ENCODE results near the gene NIPAL4. TPM values are rescaled to one million over a fixed set of nuclear protein-coding genes. Genes with fewer than 3 reads are reported as not detected.

NIPAL4 gene
- total RNA-seq, 6 donors from 2014 or later, result 0.06 to 0.30 TPM; not detected in 4

DNA sequence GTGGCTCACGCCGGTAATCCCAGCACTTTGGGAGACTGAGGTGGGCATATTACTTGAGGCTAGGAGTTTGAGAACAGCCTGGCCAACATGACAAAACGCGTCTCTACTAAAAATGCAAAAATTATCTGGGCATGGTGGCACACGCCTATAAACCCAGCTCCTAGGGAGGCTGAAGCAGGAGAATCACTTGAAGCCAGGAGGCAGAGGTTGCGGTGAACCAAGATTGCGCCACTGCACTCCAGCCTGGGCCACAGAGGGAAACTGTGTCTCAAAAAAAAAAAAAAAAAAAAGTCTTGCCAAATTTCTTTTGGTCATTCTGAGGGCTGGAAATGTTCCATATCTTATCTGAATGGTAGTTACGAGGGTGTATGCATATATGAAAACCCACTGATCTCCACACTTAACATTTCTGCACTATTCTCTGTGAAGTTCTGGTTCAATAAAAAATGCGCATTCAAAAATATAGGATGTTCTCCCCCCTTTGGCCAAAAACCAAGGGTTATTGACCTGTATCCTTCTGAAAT, 13.5 kb upstream of the NIPAL4 start:
- 82 to 86% methylated on average over 9 of the region's 9 CpGs for WGBS, 2 donors
- DNase-seq (no peak), ATAC-seq (ENCODE audit: low FRiP score in 2 of 2) (no peak)
- TF ChIP-seq, protein P1, sequence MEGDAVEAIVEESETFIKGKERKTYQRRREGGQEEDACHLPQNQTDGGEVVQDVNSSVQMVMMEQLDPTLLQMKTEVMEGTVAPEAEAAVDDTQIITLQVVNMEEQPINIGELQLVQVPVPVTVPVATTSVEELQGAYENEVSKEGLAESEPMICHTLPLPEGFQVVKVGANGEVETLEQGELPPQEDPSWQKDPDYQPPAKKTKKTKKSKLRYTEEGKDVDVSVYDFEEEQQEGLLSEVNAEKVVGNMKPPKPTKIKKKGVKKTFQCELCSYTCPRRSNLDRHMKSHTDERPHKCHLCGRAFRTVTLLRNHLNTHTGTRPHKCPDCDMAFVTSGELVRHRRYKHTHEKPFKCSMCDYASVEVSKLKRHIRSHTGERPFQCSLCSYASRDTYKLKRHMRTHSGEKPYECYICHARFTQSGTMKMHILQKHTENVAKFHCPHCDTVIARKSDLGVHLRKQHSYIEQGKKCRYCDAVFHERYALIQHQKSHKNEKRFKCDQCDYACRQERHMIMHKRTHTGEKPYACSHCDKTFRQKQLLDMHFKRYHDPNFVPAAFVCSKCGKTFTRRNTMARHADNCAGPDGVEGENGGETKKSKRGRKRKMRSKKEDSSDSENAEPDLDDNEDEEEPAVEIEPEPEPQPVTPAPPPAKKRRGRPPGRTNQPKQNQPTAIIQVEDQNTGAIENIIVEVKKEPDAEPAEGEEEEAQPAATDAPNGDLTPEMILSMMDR (IDR thresholded peaks at IDR 0.05), result no peak
- no peak for TF ChIP-seq POLR2AphosphoS5 (IDR thresholded peaks at IDR 0.05)
- no peak for TF ChIP-seq POLR2A (IDR thresholded peaks at IDR 0.05)
- no peak for TF ChIP-seq EP300 (IDR thresholded peaks at IDR 0.05)
- Histone ChIP-seq H3K36me3 (no peaks in the 10 kb centered on the region), H3K4me1 (no peaks in the 10 kb centered on the region), H3K9me3 (no peaks in the 10 kb centered on the region), H3K27ac (no peak overlapping the region), H3K27me3 (no peaks in the 10 kb centered on the region), H3K4me3 (no peak overlapping the region)

DNA sequence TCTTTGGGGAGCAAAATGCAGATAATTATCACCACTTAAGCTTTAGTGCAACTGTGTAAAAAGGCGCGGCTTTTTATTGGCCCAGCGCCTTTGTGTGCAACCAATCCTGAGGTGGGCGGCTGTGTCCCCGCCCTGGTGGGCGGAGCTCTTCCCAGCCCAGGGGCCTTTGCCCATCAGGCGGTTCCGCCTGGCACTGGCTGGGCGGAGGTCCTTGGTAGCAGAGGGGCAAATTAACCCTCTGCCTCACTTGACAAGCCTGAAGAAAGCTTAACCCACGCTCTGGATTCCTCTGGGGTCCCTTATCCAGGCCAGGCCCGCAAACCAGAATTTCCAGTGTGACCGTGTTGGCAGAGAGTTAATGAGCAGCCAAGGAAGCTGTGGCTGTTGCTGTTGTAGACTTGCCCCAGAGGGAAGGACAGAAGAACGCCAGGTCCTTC, 12.8 kb upstream of the NIPAL4 start:
- TF ChIP-seq EP300 (IDR thresholded peaks at IDR 0.05) (no peak), POLR2AphosphoS5 (IDR thresholded peaks at IDR 0.05) (no peak), POLR2A (IDR thresholded peaks at IDR 0.05) (no peak)
- TF ChIP-seq, protein P1 (IDR thresholded peaks at IDR 0.05), result no peak
- H3K27me3 ChIP-seq, result no peaks in the 10 kb centered on the region
- ATAC-seq (ENCODE audit: low FRiP score in 2 of 2), result peak in 1 of 2 donors; percentile 7
- no peaks in the 10 kb centered on the region for H3K4me1 ChIP-seq
- H3K36me3 ChIP-seq, result no peaks in the 10 kb centered on the region
- H3K27ac ChIP-seq, result no peak overlapping the region
- H3K9me3 ChIP-seq, result no peaks in the 10 kb centered on the region
- DNase-seq, result peak; percentile 35 to 64
- WGBS, 2 donors, result 70 to 81% methylated on average over 7 of the region's 13 CpGs
- H3K4me3 ChIP-seq, result no peak overlapping the region

DNA sequence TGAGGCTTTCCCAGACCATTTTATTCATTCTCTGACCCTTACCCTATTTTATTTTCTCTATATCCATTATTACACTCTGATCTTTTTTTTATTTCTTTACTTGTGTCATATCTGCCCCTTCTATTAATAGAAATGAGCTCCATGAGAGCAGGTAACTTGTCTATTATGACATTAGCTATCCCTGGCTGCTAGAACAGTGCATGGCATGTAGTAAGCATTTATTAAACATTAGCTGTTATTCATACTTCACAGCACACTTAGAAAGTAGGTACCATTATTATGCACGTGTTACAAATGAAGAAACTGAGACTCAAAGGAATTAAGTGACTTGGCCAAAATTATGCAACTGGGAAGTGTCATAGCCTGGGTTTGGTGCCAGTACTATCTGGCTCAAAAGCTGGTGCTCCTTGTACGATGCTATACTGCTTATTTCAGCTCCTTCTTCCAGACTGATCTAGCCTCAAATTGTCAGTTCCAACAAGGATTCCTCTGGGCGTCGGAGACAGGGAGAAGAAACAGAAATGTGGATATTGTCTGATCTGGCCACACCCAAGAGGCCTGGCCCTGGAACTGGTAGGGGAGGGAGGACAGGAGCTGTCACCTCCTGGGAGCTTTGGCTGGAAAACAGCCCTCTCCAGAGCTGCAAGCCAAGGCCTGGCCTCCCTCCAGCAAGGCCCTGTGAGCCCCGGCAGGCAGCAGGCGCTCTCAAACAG, 10.8 kb upstream of the NIPAL4 start:
- TF ChIP-seq POLR2AphosphoS5 (IDR thresholded peaks at IDR 0.05) (no peak), EP300 (IDR thresholded peaks at IDR 0.05) (no peak), POLR2A (IDR thresholded peaks at IDR 0.05) (no peak)
- TF ChIP-seq, protein P1 (IDR thresholded peaks at IDR 0.05), result no peak
- ATAC-seq (ENCODE audit: low FRiP score in 2 of 2), result peak in 1 of 2 donors; percentile 57
- WGBS, 2 donors, result 58% methylated on average over 6 of the region's 6 CpGs
- Histone ChIP-seq H3K4me1 (no peaks in the 10 kb centered on the region), H3K4me3 (no peak overlapping the region), H3K9me3 (no peaks in the 10 kb centered on the region), H3K27ac (no peak overlapping the region), H3K27me3 (no peaks in the 10 kb centered on the region), H3K36me3 (no peaks in the 10 kb centered on the region)
- peak in 1 of 2 donors; percentile 47 for DNase-seq

DNA sequence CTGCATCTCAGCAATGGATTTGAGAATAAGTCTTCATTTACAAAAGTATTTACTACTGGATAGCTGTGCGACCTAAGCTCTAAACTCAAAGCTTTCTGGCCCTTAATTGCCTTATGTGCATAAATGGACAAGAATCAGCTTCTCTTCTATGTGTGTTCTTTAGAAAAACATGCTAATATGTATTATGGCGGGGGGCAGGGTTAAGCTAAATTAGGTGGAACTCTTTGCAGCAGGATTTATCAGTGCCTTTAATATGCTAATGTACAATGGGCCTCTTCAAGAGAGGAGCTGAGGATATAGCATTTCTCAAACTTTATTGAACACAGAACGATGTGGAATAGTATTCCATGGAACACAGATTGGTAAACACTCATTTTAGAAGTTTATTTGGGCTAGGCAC, 10.0 kb upstream of the NIPAL4 start:
- WGBS, 2 donors, result 94 to 96% methylated on average over 3 of the region's 3 CpGs
- Histone ChIP-seq H3K4me3 (no peak overlapping the region), H3K27me3 (no peaks in the 10 kb centered on the region), H3K4me1 (no peaks in the 10 kb centered on the region), H3K27ac (no peak overlapping the region), H3K36me3 (no peaks in the 10 kb centered on the region), H3K9me3 (no peaks in the 10 kb centered on the region)
- TF ChIP-seq POLR2AphosphoS5 (IDR thresholded peaks at IDR 0.05) (no peak), POLR2A (IDR thresholded peaks at IDR 0.05) (no peak), EP300 (IDR thresholded peaks at IDR 0.05) (no peak)
- TF ChIP-seq, protein P1 (IDR thresholded peaks at IDR 0.05), result no peak
- no peak for ATAC-seq (ENCODE audit: low FRiP score in 2 of 2)
- DNase-seq, result no peak

DNA sequence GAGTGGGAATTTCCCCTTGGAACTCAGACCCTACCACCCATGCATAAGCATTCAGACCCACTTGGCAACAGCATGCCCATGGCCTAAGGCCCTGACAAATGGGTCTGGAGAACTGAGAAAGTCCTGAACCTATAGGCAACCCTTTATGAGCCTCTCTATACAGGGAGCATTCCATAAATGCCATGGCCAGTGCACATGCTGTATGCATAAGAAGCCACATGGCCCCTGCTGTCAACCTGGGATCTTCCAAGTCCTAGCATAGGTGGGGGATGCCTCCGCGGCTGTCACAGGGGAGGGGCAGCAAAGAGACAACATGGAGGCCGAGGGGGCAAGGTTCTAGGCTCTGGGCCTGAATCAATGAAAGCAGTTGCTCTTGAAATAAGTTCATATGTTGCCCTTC, 8.2 kb upstream of the NIPAL4 start:
- DNase-seq (no peak), ATAC-seq (ENCODE audit: low FRiP score in 2 of 2) (no peak)
- TF ChIP-seq POLR2AphosphoS5 (IDR thresholded peaks at IDR 0.05) (no peak), POLR2A (IDR thresholded peaks at IDR 0.05) (no peak), EP300 (IDR thresholded peaks at IDR 0.05) (no peak)
- TF ChIP-seq, protein P1 (IDR thresholded peaks at IDR 0.05), result no peak
- Histone ChIP-seq H3K4me3 (no peak overlapping the region), H3K9me3 (no peaks in the 10 kb centered on the region), H3K36me3 (no peaks in the 10 kb centered on the region), H3K27me3 (no peaks in the 10 kb centered on the region), H3K4me1 (no peaks in the 10 kb centered on the region), H3K27ac (no peak overlapping the region)
- WGBS, 2 donors, result 90 to 92% methylated on average over 3 of the region's 3 CpGs
